ENCODE measurements around the gene OSBPL7.

OSBPL7 gene

GRCh38 chr17:47818002-47818695 lies 3.4 kb downstream of the OSBPL7 start:
- no peak for FAIRE-seq
- TF ChIP-seq PAX5 (IDR thresholded peaks at IDR 0.05; ENCODE audit: insufficient read depth, low read length, severe bottlenecking): no peak
- no peak for TF ChIP-seq POLR2A (IDR thresholded peaks at IDR 0.05; ENCODE audit: low read depth, low read length)
- TF ChIP-seq SPI1 (IDR thresholded peaks at IDR 0.05; ENCODE audit: low read depth, low read length): no peak
- TF ChIP-seq TAF1 (IDR thresholded peaks at IDR 0.05; ENCODE audit: low read depth, low read length): no peak
- TF ChIP-seq POLR2AphosphoS5 (IDR thresholded peaks at IDR 0.05; ENCODE audit: low read depth, low read length): no peak
- TF ChIP-seq POU2F2 (IDR thresholded peaks at IDR 0.05; ENCODE audit: low read depth, low read length): no peak

GRCh38 chr17:47816947-47817346 lies 4.6 kb downstream of the OSBPL7 start:
- FAIRE-seq (no peak), DNase-seq (ENCODE audit: insufficient read length, low spot score) (no peak)
- TF ChIP-seq PAX5 (IDR thresholded peaks at IDR 0.05; ENCODE audit: insufficient read depth, low read length, severe bottlenecking) (no peak), TAF1 (IDR thresholded peaks at IDR 0.05; ENCODE audit: low read depth, low read length) (no peak), SPI1 (IDR thresholded peaks at IDR 0.05; ENCODE audit: low read depth, low read length) (no peak), POLR2A (IDR thresholded peaks at IDR 0.05; ENCODE audit: low read depth, low read length) (no peak), POU2F2 (IDR thresholded peaks at IDR 0.05; ENCODE audit: low read depth, low read length) (no peak), POLR2AphosphoS5 (IDR thresholded peaks at IDR 0.05; ENCODE audit: low read depth, low read length) (no peak)

More at GRCh38 chr17:47818002-47818695, 3.4 kb downstream of the OSBPL7 start:
- no peak for DNase-seq (ENCODE audit: insufficient read length, low spot score)

- TF ChIP-seq TAF1 (IDR thresholded peaks at IDR 0.05; ENCODE audit: low read depth, low read length) (no peak), SPI1 (IDR thresholded peaks at IDR 0.05; ENCODE audit: low read depth, low read length) (no peak), PAX5 (IDR thresholded peaks at IDR 0.05; ENCODE audit: insufficient read depth, low read length, severe bottlenecking) (no peak), POLR2AphosphoS5 (IDR thresholded peaks at IDR 0.05; ENCODE audit: low read depth, low read length) (no peak), POLR2A (IDR thresholded peaks at IDR 0.05; ENCODE audit: low read depth, low read length) (no peak), POU2F2 (IDR thresholded peaks at IDR 0.05; ENCODE audit: low read depth, low read length) (no peak)
- DNase-seq (ENCODE audit: insufficient read length, low spot score): no peak
- no peak for FAIRE-seq
These were observed 5.4 kb downstream of the OSBPL7 start for GRCh38 chr17:47816111-47816735.

GRCh38 chr17:47815106-47815918 lies 6.3 kb downstream of the OSBPL7 start:
- FAIRE-seq (no peak), DNase-seq (ENCODE audit: insufficient read length, low spot score) (no peak)
- no peak for TF ChIP-seq PAX5 (IDR thresholded peaks at IDR 0.05; ENCODE audit: insufficient read depth, low read length, severe bottlenecking)
- TF ChIP-seq POU2F2 (IDR thresholded peaks at IDR 0.05; ENCODE audit: low read depth, low read length): no peak
- no peak for TF ChIP-seq TAF1 (IDR thresholded peaks at IDR 0.05; ENCODE audit: low read depth, low read length)
- no peak for TF ChIP-seq POLR2AphosphoS5 (IDR thresholded peaks at IDR 0.05; ENCODE audit: low read depth, low read length)
- no peak for TF ChIP-seq SPI1 (IDR thresholded peaks at IDR 0.05; ENCODE audit: low read depth, low read length)
- TF ChIP-seq POLR2A (IDR thresholded peaks at IDR 0.05; ENCODE audit: low read depth, low read length): no peak

GRCh38 chr17:47813512-47814031 lies 8.0 kb downstream of the OSBPL7 start:
- no peak for DNase-seq (ENCODE audit: insufficient read length, low spot score)
- TF ChIP-seq POLR2A (IDR thresholded peaks at IDR 0.05; ENCODE audit: low read depth, low read length) (no peak), POU2F2 (IDR thresholded peaks at IDR 0.05; ENCODE audit: low read depth, low read length) (no peak), PAX5 (IDR thresholded peaks at IDR 0.05; ENCODE audit: insufficient read depth, low read length, severe bottlenecking) (no peak), SPI1 (IDR thresholded peaks at IDR 0.05; ENCODE audit: low read depth, low read length) (no peak)
- FAIRE-seq: no peak

- TF ChIP-seq TAF1 (IDR thresholded peaks at IDR 0.05; ENCODE audit: low read depth, low read length) (no peak), POLR2A (IDR thresholded peaks at IDR 0.05; ENCODE audit: low read depth, low read length) (no peak), SPI1 (IDR thresholded peaks at IDR 0.05; ENCODE audit: low read depth, low read length) (no peak), PAX5 (IDR thresholded peaks at IDR 0.05; ENCODE audit: insufficient read depth, low read length, severe bottlenecking) (no peak), POU2F2 (IDR thresholded peaks at IDR 0.05; ENCODE audit: low read depth, low read length) (no peak), POLR2AphosphoS5 (IDR thresholded peaks at IDR 0.05; ENCODE audit: low read depth, low read length) (no peak)
- FAIRE-seq: no peak
- no peak for DNase-seq (ENCODE audit: insufficient read length, low spot score)
These were observed 8.5 kb downstream of the OSBPL7 start for GRCh38 chr17:47813077-47813476.

- no peak for TF ChIP-seq TAF1 (IDR thresholded peaks at IDR 0.05; ENCODE audit: low read depth, low read length)
- no peak for TF ChIP-seq POLR2AphosphoS5 (IDR thresholded peaks at IDR 0.05; ENCODE audit: low read depth, low read length)
- no peak for TF ChIP-seq SPI1 (IDR thresholded peaks at IDR 0.05; ENCODE audit: low read depth, low read length)
- TF ChIP-seq POU2F2 (IDR thresholded peaks at IDR 0.05; ENCODE audit: low read depth, low read length): no peak
- TF ChIP-seq POLR2A (IDR thresholded peaks at IDR 0.05; ENCODE audit: low read depth, low read length): no peak
- TF ChIP-seq PAX5 (IDR thresholded peaks at IDR 0.05; ENCODE audit: insufficient read depth, low read length, severe bottlenecking): no peak
- DNase-seq (ENCODE audit: insufficient read length, low spot score) (no peak), FAIRE-seq (no peak)
These were observed 9.3 kb downstream of the OSBPL7 start for GRCh38 chr17:47812146-47812920.

GRCh38 chr17:47811709-47812108 lies 9.9 kb downstream of the OSBPL7 start:
- no peak for TF ChIP-seq TAF1 (IDR thresholded peaks at IDR 0.05; ENCODE audit: low read depth, low read length)
- no peak for TF ChIP-seq PAX5 (IDR thresholded peaks at IDR 0.05; ENCODE audit: insufficient read depth, low read length, severe bottlenecking)
- no peak for TF ChIP-seq POU2F2 (IDR thresholded peaks at IDR 0.05; ENCODE audit: low read depth, low read length)
- no peak for TF ChIP-seq POLR2AphosphoS5 (IDR thresholded peaks at IDR 0.05; ENCODE audit: low read depth, low read length)
- TF ChIP-seq POLR2A (IDR thresholded peaks at IDR 0.05; ENCODE audit: low read depth, low read length): no peak
- TF ChIP-seq SPI1 (IDR thresholded peaks at IDR 0.05; ENCODE audit: low read depth, low read length): no peak
- DNase-seq (ENCODE audit: insufficient read length, low spot score): no peak
- FAIRE-seq: no peak

Data from GM12891 (cell line).